DND-41 (cell line): ENCODE results near the gene TBC1D10A.

Source experiments
- CTCF ChIP-seq: IDR thresholded peaks from 2 replicates; pipeline ENCODE4 v1.5.1; 2012; ENCODE audit warnings: borderline replicate concordance, low read length, moderate library complexity, mild to moderate bottlenecking; ENCODE audit not compliant: poor library complexity, severe bottlenecking; ENCODE audit errors: extremely low read depth
- EZH2 ChIP-seq: IDR thresholded peaks from 3 replicates; pipeline ENCODE4 v1.6.1; 2012; ENCODE audit warnings: borderline replicate concordance, low read depth, mild to moderate bottlenecking, moderate library complexity, low read length, inconsistent platforms; ENCODE audit not compliant: severe bottlenecking

- TF ChIP-seq CTCF (no peak), EZH2 (no peak)
Observed at GRCh38 chr22:30302810-30303138, 24.0 kb downstream of the TBC1D10A start.
